ENCODE results near the gene LCNL1.
A peak's percentile ranks its signal among the peaks of the same experiment; 100 is the strongest.

Gene LCNL1

GRCh38 chr9:136975644-136976043, 7.1 kb upstream of the LCNL1 start:
- peak; percentile 32 for DNase-seq (ENCODE audit: low spot score)

GRCh38 chr9:136977223-136977622, 5.6 kb upstream of the LCNL1 start, which contains the start of gene PTGDS:
TSS of gene PTGDS (plus strand) at chr9:136977504. CDS start at chr9:136977579, 75 bp downstream.
- DNase-seq (ENCODE audit: low spot score), result no peak

GRCh38 chr9:136977649-136978072, 5.1 kb upstream of the LCNL1 start:
- no peak for DNase-seq (ENCODE audit: low spot score)

GRCh38 chr9:136978073-136978864, 4.5 kb upstream of the LCNL1 start:
- DNase-seq (ENCODE audit: low spot score), result peak; percentile 49

- DNase-seq (ENCODE audit: low spot score), result no peak
Measured at GRCh38 chr9:136978865-136979544, 3.8 kb upstream of the LCNL1 start.

GRCh38 chr9:136979769-136980587, 2.8 kb upstream of the LCNL1 start:
- DNase-seq (ENCODE audit: low spot score), result no peak

- DNase-seq (ENCODE audit: low spot score), result no peak
Measured at GRCh38 chr9:136980669-136981478, 1.9 kb upstream of the LCNL1 start.

- no peak for DNase-seq (ENCODE audit: low spot score)
Measured at GRCh38 chr9:136981588-136982231, 1.1 kb upstream of the LCNL1 start.

- no peak for DNase-seq (ENCODE audit: low spot score)
Measured at GRCh38 chr9:136983167-136983566, 374 bp downstream of the LCNL1 start.

- no peak for DNase-seq (ENCODE audit: low spot score)
Measured at GRCh38 chr9:136983656-136984314, 992 bp downstream of the LCNL1 start.

GRCh38 chr9:136984464-136985026, 1.8 kb downstream of the LCNL1 start:
- no peak for DNase-seq (ENCODE audit: low spot score)

GRCh38 chr9:136985027-136985602, 2.3 kb downstream of the LCNL1 start:
- no peak for DNase-seq (ENCODE audit: low spot score)

GRCh38 chr9:136985853-136986252, 3.1 kb downstream of the LCNL1 start:
- no peak for DNase-seq (ENCODE audit: low spot score)

GRCh38 chr9:136988872-136989271, 6.1 kb downstream of the LCNL1 start:
- no peak for DNase-seq (ENCODE audit: low spot score)

GRCh38 chr9:136990242-136990911, 7.6 kb downstream of the LCNL1 start:
- no peak for DNase-seq (ENCODE audit: low spot score)

- peak; percentile 92 for DNase-seq (ENCODE audit: low spot score)
Measured at GRCh38 chr9:136991993-136992818, 9.4 kb downstream of the LCNL1 start, which contains the start of gene PAXX. TSS of gene PAXX (plus strand) at chr9:136992422. CDS start at chr9:136992444, 22 bp downstream.

GRCh38 chr9:136992819-136993369, 10.1 kb downstream of the LCNL1 start:
- no peak for DNase-seq (ENCODE audit: low spot score)
